Pancreas (tissue), 10 donors: Measurements from ENCODE around the gene ALCAM. TPM values are rescaled to one million over a fixed set of nuclear protein-coding genes. Genes with fewer than 3 reads are reported as not detected.
A peak's percentile ranks its signal among the peaks of the same experiment; 100 is the strongest.

Experiments used
- ATAC-seq, 4 donors: fragments of 200-7000 bp; cut with Tn5 transposase; one replicate each; pipeline versions ENCODE4 v1.8.0 to v1.9.1; 2020; ENCODE audit warnings: mild to moderate bottlenecking in 4 of 4, moderate library complexity in 4 of 4
- DNase-seq, 6 donors: peaks; one replicate each; pipeline ENCODE4 v3.0.0-alpha.2; 2020
- FAIRE-seq: peaks from 2 replicates; lab custom pipeline; 2012; peaks lifted over from hg19 to GRCh38; lab: Jason Lieb, UNC
- H3K27ac ChIP-seq, 4 donors: fragments of 200-600 bp; sonication (generic); 1 replicate in 3 of 4; 2 replicates in 1 of 4; pipeline versions ENCODE4 v1.5.0 to v1.8.0; 2020
- H3K27me3 ChIP-seq, 4 donors: fragments of 200-600 bp; one replicate each; pipeline ENCODE4 v1.8.0; 2021
- H3K36me3 ChIP-seq, 3 donors: fragments of 200-600 bp; sonication (generic) in 1 of 3; one replicate each; pipeline versions ENCODE4 v1.5.0 to v1.8.0; 2020 to 2021
- H3K4me1 ChIP-seq, 3 donors: fragments of 200-600 bp; one replicate each; pipeline ENCODE4 v1.8.0; 2021
- H3K4me3 ChIP-seq, 4 donors: fragments of 200-600 bp; sonication (generic) in 2 of 4; one replicate each; pipeline versions ENCODE4 v1.5.0 to v1.8.0; 2020 to 2021
- H3K9me3 ChIP-seq, 4 donors: fragments of 200-600 bp; one replicate each; pipeline ENCODE4 v1.8.0; 2021
- CTCF ChIP-seq, 4 donors: fragments of 200-600 bp; sonication (generic) in 3 of 4; IDR thresholded peaks; one replicate each; pipeline versions ENCODE4 v1.5.0 to v1.8.0; 2021; ENCODE audit warnings: antibody characterized with exemption in 4 of 4
- WGBS, 2 donors: extraction: QIAGEN DNeasy Blood & Tissue Kit; methylation state at CpG; one replicate each; pipeline ENCODE4 v1.1.7; 2013; 5-methylcytosine and 5-hydroxymethylcytosine counted together
- intact Hi-C, 3 donors: fragments of 100-400 bp; cut with DNase I; formaldehyde crosslinking; loops; one replicate each; pipeline versions ENCODE4 v1.11.1 to v1.14.2; 2022
- polyA plus RNA-seq, 2 donors: library from polyadenylated mRNA; stranded (reverse); fragments of 200-250 nt; gene quantifications; one replicate each; pipeline ENCODE4 v1.2.3, GENCODE V29; 2013
- total RNA-seq, 6 donors: library from RNA; stranded (reverse); fragmentation: NEBNext Ultra II Directional in 4 of 6; extraction: Animal tissue kit (Norgen Biotek cat#: 25700) in 4 of 6; gene quantifications; one replicate each; pipeline versions ENCODE4 v1.2.1 to v1.2.4, GENCODE V29; 2021 to 2023
- donor health status: healthy with polysubstance abuse.
- donor health status: DM: no; HTN: no; CAD: no; lungs with moderate emphysema.
- donor health status: DM: no; HTN: no; CAD: no.
- donor health status: control.
- donor health status: control.
- donor health status: Bipolar disorder and iron deficiency.
- donor health status: DM: yes; HTN: yes; CAD: no.
- donor health status: DM: no; HTN: no; CAD: no.
- donor health status: DM: no; HTN: no; CAD: no.
- donor health status: DM: yes; HTN: yes; CAD: no.

The ALCAM gene
- total and polyA plus RNA-seq, 8 donors = 14.4 to 42.1 (median 27.6) TPM

GRCh38 chr3:105553851-105554250, 187.1 kb downstream of the ALCAM start:
- WGBS, 2 donors = 92 to 93% methylated on average over 3 of the region's 3 CpGs
- no peak for DNase-seq

GRCh38 chr3:105555206-105555605, 188.5 kb downstream of the ALCAM start:
- Histone ChIP-seq H3K27ac (no peak overlapping the region), H3K36me3 (peaks cover 0 to 25% (median 0%) of the 10 kb centered on the region in 3 donors), H3K4me3 (no peak overlapping the region), H3K4me1 (no peaks in the 10 kb centered on the region), H3K9me3 (no peaks in the 10 kb centered on the region), H3K27me3 (no peaks in the 10 kb centered on the region)
- no peak for ATAC-seq
- intact Hi-C loops = no loop called here
- no peak for FAIRE-seq
- DNase-seq = no peak
- TF ChIP-seq CTCF (IDR thresholded peaks at IDR 0.05) = no peak
- WGBS, 2 donors = 79 to 81% methylated on average over 2 of the region's 2 CpGs

More at GRCh38 chr3:105553851-105554250, 187.1 kb downstream of the ALCAM start:
- Histone ChIP-seq H3K27me3 (no peaks in the 10 kb centered on the region), H3K9me3 (no peaks in the 10 kb centered on the region), H3K4me1 (no peaks in the 10 kb centered on the region), H3K36me3 (peaks cover 0 to 25% (median 0%) of the 10 kb centered on the region in 3 donors), H3K27ac (no peak overlapping the region), H3K4me3 (no peak overlapping the region)
- FAIRE-seq (no peak), ATAC-seq (no peak)
- TF ChIP-seq CTCF (IDR thresholded peaks at IDR 0.05) = no peak
- intact Hi-C loops = no loop called here

GRCh38 chr3:105559856-105560255, 193.1 kb downstream of the ALCAM start:
- intact Hi-C loops = no loop called here
- FAIRE-seq (no peak), DNase-seq (no peak), ATAC-seq (no peak)
- Histone ChIP-seq H3K27ac (no peak overlapping the region), H3K4me1 (no peaks in the 10 kb centered on the region), H3K4me3 (no peak overlapping the region), H3K27me3 (no peaks in the 10 kb centered on the region), H3K9me3 (no peaks in the 10 kb centered on the region), H3K36me3 (no peaks in the 10 kb centered on the region)
- 92 to 93% methylated on average over 1 of the region's 1 CpG for WGBS, 2 donors
- TF ChIP-seq CTCF (IDR thresholded peaks at IDR 0.05) = no peak

- ATAC-seq = no peak
- Histone ChIP-seq H3K27me3 (no peaks in the 10 kb centered on the region), H3K27ac (no peak overlapping the region), H3K9me3 (no peaks in the 10 kb centered on the region), H3K4me3 (no peak overlapping the region), H3K36me3 (no peaks in the 10 kb centered on the region), H3K4me1 (no peaks in the 10 kb centered on the region)
- no peak for TF ChIP-seq CTCF (IDR thresholded peaks at IDR 0.05)
- FAIRE-seq = peak; percentile 26
- no peak for DNase-seq
- 93 to 100% methylated on average over 1 of the region's 1 CpG for WGBS, 2 donors
- intact Hi-C loops = no loop called here
Measured at GRCh38 chr3:105561876-105562275, 195.2 kb downstream of the ALCAM start.

- Histone ChIP-seq H3K27me3 (no peaks in the 10 kb centered on the region), H3K27ac (no peak overlapping the region), H3K4me3 (no peak overlapping the region), H3K9me3 (no peaks in the 10 kb centered on the region), H3K36me3 (no peaks in the 10 kb centered on the region), H3K4me1 (no peaks in the 10 kb centered on the region)
- 87 to 91% methylated on average over 6 of the region's 6 CpGs for WGBS, 2 donors
- no peak for ATAC-seq
- intact Hi-C loops = no loop called here
- DNase-seq = no peak
- TF ChIP-seq CTCF (IDR thresholded peaks at IDR 0.05) = no peak
- no peak for FAIRE-seq
Measured at GRCh38 chr3:105564546-105565288, 198.0 kb downstream of the ALCAM start.
